GM12878 (cell line): ENCODE data around the gene LRRC3B. TPM values are rescaled to one million over a fixed set of nuclear protein-coding genes. Genes with fewer than 3 reads are reported as not detected.

ENCODE experiments used
- ATAC-seq: fragments of 200-7000 bp; cut with Tn5 transposase; 3 replicates; pipeline ENCODE4 v1.9.1; 2020; ENCODE audit warnings: mild to moderate bottlenecking, moderate library complexity
- BruUV-seq: library from RNA; stranded (reverse); fragments of 400-500 nt; replicated peaks from 2 replicates; lab custom pipeline; 2021; lab: Mats Ljungman, UMichigan
- CTCF ChIA-PET: fragments of 300-600 bp; sonication (Branson Sonifier 250); formaldehyde crosslinking; extraction: SDS; loops from one replicate; lab custom pipeline; 2021; ENCODE audit warnings: inconsistent platforms; lab: Yijun Ruan, JAX
- POLR2A ChIA-PET: fragments of 350-600 bp; formaldehyde crosslinking; extraction: SDS; loops from one replicate; lab custom pipeline; 2021; ENCODE audit warnings: inconsistent platforms; lab: Charles Lee
- RAD21 ChIA-PET: fragments of 300-600 bp; sonication (Branson Sonifier 250); formaldehyde crosslinking; loops from one replicate; lab custom pipeline; 2023; ENCODE audit warnings: antibody characterized with exemption; ENCODE audit not compliant: unreplicated experiment; lab: Charles Lee
- SMC1A ChIA-PET: fragments of 300-600 bp; sonication (Branson Sonifier 250); formaldehyde crosslinking; loops from one replicate; lab custom pipeline; 2023; ENCODE audit not compliant: unreplicated experiment, uncharacterized antibody; lab: Charles Lee
- DNase-seq: peaks from one replicate; pipeline ENCODE4 v3.0.0-alpha.2; 2011; ENCODE audit warnings: low read depth, low spot score
- FAIRE-seq: peaks from 3 replicates; lab custom pipeline; 2011; peaks lifted over from hg19 to GRCh38; lab: Jason Lieb, UNC
- H2AFZ ChIP-seq: 2 replicates; pipeline ENCODE4 v1.6.0; 2011; ENCODE audit warnings: low read depth, low read length, control low read depth; ENCODE audit not compliant: control insufficient read depth
- H3K27ac ChIP-seq: 2 replicates; pipeline ENCODE4 v1.5.1; 2011; ENCODE audit warnings: control low read depth; ENCODE audit not compliant: control insufficient read depth, insufficient read depth
- H3K27me3 ChIP-seq, 2 experiments: replicated peaks in 1 of 2; 2 replicates each; pipeline versions ENCODE4 v1.6.0 to v1.6.1; 2011; ENCODE audit warnings: low read length in 1 of 2; ENCODE audit not compliant: control insufficient read depth in 2 of 2, insufficient read depth in 2 of 2
- H3K36me3 ChIP-seq, 2 experiments: 2 replicates each; pipeline ENCODE4 v1.5.1; 2011; ENCODE audit warnings: low read length in 1 of 2; ENCODE audit not compliant: control insufficient read depth in 2 of 2, insufficient read depth in 2 of 2
- H3K4me1 ChIP-seq: 2 replicates; pipeline ENCODE4 v1.6.1; 2011; ENCODE audit warnings: mild to moderate bottlenecking, low read length, moderate library complexity, mixed read lengths; ENCODE audit not compliant: control insufficient read depth, insufficient read depth
- H3K4me2 ChIP-seq: 2 replicates; pipeline ENCODE4 v1.6.0; 2011; ENCODE audit warnings: control low read depth; ENCODE audit not compliant: control insufficient read depth, insufficient read depth
- H3K4me3 ChIP-seq: fragments of 200-600 bp; sonication (generic); 2 replicates; pipeline ENCODE4 v1.5.1; 2016
- H3K79me2 ChIP-seq: 2 replicates; pipeline ENCODE4 v1.6.0; 2011; ENCODE audit warnings: low read length; ENCODE audit not compliant: control insufficient read depth, insufficient read depth
- H3K9ac ChIP-seq: 2 replicates; pipeline ENCODE4 v1.8.0; 2011; ENCODE audit warnings: low read length, control low read depth, mixed read lengths; ENCODE audit not compliant: control insufficient read depth, insufficient read depth
- H3K9me3 ChIP-seq: replicated peaks from 3 replicates; pipeline ENCODE4 v1.5.1; 2011; ENCODE audit warnings: mild to moderate bottlenecking, low read length; ENCODE audit not compliant: control insufficient read depth, insufficient read depth
- H4K20me1 ChIP-seq: 2 replicates; pipeline ENCODE4 v1.6.0; 2011; ENCODE audit not compliant: control insufficient read depth, insufficient read depth
- ASH2L ChIP-seq: fragments of 300-600, 200-600 bp; sonication (generic); IDR thresholded peaks from 2 replicates; pipeline ENCODE4 v1.6.1; 2017; ENCODE audit warnings: low read depth, mild to moderate bottlenecking, borderline replicate concordance
- IRF4 ChIP-seq: IDR thresholded peaks from 2 replicates; pipeline ENCODE4 v1.6.1; 2011; ENCODE audit warnings: low read depth, low read length
- KDM1A ChIP-seq: fragments of 200-600 bp; sonication (generic); IDR thresholded peaks from 2 replicates; pipeline ENCODE4 v1.6.1; 2016; ENCODE audit warnings: borderline replicate concordance
- MTA3 ChIP-seq: IDR thresholded peaks from 2 replicates; pipeline ENCODE4 v1.6.1; 2012; ENCODE audit warnings: low read length, inconsistent platforms, borderline replicate concordance
- PML ChIP-seq: IDR thresholded peaks from 2 replicates; pipeline ENCODE4 v1.6.1; 2012; ENCODE audit warnings: low read length, inconsistent platforms
- RBBP5 ChIP-seq: fragments of 200-600 bp; sonication (generic); conservative IDR thresholded peaks from 2 replicates; pipeline ENCODE4 v1.6.1; 2016
- REST ChIP-seq: IDR thresholded peaks from 2 replicates; pipeline ENCODE4 v1.6.1; 2012; ENCODE audit warnings: mild to moderate bottlenecking, low read depth, low read length
- SUPT20H ChIP-seq: IDR thresholded peaks from 2 replicates; pipeline ENCODE4 v1.6.1; 2011; ENCODE audit warnings: low read depth, mild to moderate bottlenecking, low read length, moderate library complexity, borderline replicate concordance; ENCODE audit not compliant: control insufficient read depth
- SUZ12 ChIP-seq: fragments of 200-600 bp; sonication (generic); IDR thresholded peaks from one replicate; pipeline ENCODE4 v1.6.1; 2018; ENCODE audit warnings: antibody characterized with exemption, mild to moderate bottlenecking; ENCODE audit not compliant: unreplicated experiment
- WRNIP1 ChIP-seq: IDR thresholded peaks from 2 replicates; pipeline ENCODE4 v1.6.1; 2011; ENCODE audit warnings: low read depth, low read length, improper control_type of control experiment, borderline replicate concordance
- whole genome bisulfite sequencing: methylation state at CpG from one replicate; pipeline ENCODE4 v1.1.6; 2016; ENCODE audit warnings: low lambda C conversion rate; ENCODE audit not compliant: insufficient replicate concordance, insufficient coverage; ENCODE audit errors: missing lambda C conversion rate; 5-methylcytosine and 5-hydroxymethylcytosine counted together
- in situ Hi-C: fragments of 300-500 bp; cut with MboI; formaldehyde crosslinking; loops from 9 replicates; pipeline ENCODE4 v1.14.3; 2018; ENCODE audit warnings: mixed read lengths
- intact Hi-C: fragments of 100-400 bp; cut with micrococcal nuclease; formaldehyde crosslinking; loops from one replicate; pipeline ENCODE4 v1.14.2; 2022; ENCODE audit not compliant: unreplicated experiment
- polyA plus RNA-seq, 11 experiments: library from polyadenylated mRNA; depleted of rRNA in 4 of 11; unstranded in 6 of 11; stranded (reverse) in 5 of 11; fragments of >200 nt; fragmentation: Nextera tagmentation in 4 of 11; fragmentation: Illumina TruSeq in 1 of 11; extraction: Ambion mirVana in 4 of 11; extraction: Trizol in 1 of 11; gene quantifications; 1 replicate in 1 of 11; 2 replicates in 10 of 11; pipeline versions ENCODE4 v1.2.1 to v1.2.3, GENCODE V29; 2011 to 2016; ENCODE audit warnings: inconsistent platforms in 2 of 11, missing spikeins in 2 of 11, low read depth in 1 of 11
- total RNA-seq, 4 experiments: library from RNA; depleted of rRNA in 3 of 4; stranded (reverse); fragments of >200 nt in 3 of 4; fragmentation: Illumina TruSeq in 1 of 4; extraction: Trizol in 1 of 4; gene quantifications; 2 replicates each; pipeline versions ENCODE4 v1.2.1 to v1.2.3, GENCODE V29; 2013 to 2021
- TF ChIP-seq, protein P1 (sequence below): fragments of 450-650 bp; formaldehyde crosslinking; IDR thresholded peaks from 2 replicates; pipeline ENCODE4 v1.5.0; 2022; ENCODE audit warnings: mild to moderate bottlenecking, missing genetic modification characterization
- TF ChIP-seq, protein P2 (sequence below): fragments of 450-650 bp; IDR thresholded peaks from 2 replicates; pipeline ENCODE4 v1.6.1; 2014; ENCODE audit warnings: mild to moderate bottlenecking
- TF ChIP-seq, protein P3 (sequence below): IDR thresholded peaks from 2 replicates; pipeline ENCODE4 v1.6.1; 2011; ENCODE audit warnings: low read depth, low read length, improper control_type of control experiment, borderline replicate concordance
- TF ChIP-seq, protein P4 (sequence below): IDR thresholded peaks from 2 replicates; pipeline ENCODE4 v1.6.1; 2011; ENCODE audit warnings: borderline replicate concordance, low read depth, mild to moderate bottlenecking, moderate library complexity, low read length; ENCODE audit not compliant: insufficient read depth, poor library complexity, severe bottlenecking

LRRC3B gene
- total and polyA plus RNA-seq, 10 of the 15 experiments (the other 5 are each of a cell fraction or from before 2014, with no cell fraction given): not detected

- SMC1A ChIA-PET: interaction anchor here (1.1 to 1.2 kb wide), 2 partner anchors 12 to 13 kb away, joined by 3 to 4 read pairs; no protein-coding TSS in a partner anchor
- in situ Hi-C loops: no loop called here
- no peaks in the 10 kb centered on the region for H3K36me3 ChIP-seq
- H3K4me1 ChIP-seq: no peaks in the 10 kb centered on the region
- H3K4me3 ChIP-seq: no peak overlapping the region
- H3K27me3 ChIP-seq: no peaks in the 10 kb centered on the region
- no peak overlapping the region for H2AFZ ChIP-seq
- RAD21 ChIA-PET: no interaction called here
- no peaks in the 10 kb centered on the region for H3K79me2 ChIP-seq
- no peak overlapping the region for H3K4me2 ChIP-seq
- no peaks in the 10 kb centered on the region for H4K20me1 ChIP-seq
- H3K9me3 ChIP-seq: no peaks in the 10 kb centered on the region
- no peak overlapping the region for H3K9ac ChIP-seq
- no peak overlapping the region for H3K27ac ChIP-seq
- POLR2A ChIA-PET: no interaction called here
- ATAC-seq (no peak), FAIRE-seq (no peak), DNase-seq (no peak)
- no TSS peak for BruUV-seq
- intact Hi-C loops: no loop called here
- CTCF ChIA-PET: interaction anchor here (0.7 kb wide), 1 partner anchor 270 kb away, joined by 3 read pairs; no protein-coding TSS in a partner anchor
- WGBS: 40% methylated on average over 2 of the region's 2 CpGs
- TF ChIP-seq SUPT20H (no peak), PML (no peak), MTA3 (no peak), ASH2L (no peak), SUZ12 (no peak), WRNIP1 (no peak), KDM1A (no peak), RBBP5 (no peak), REST (no peak), IRF4 (no peak)
- TF ChIP-seq, protein P1, sequence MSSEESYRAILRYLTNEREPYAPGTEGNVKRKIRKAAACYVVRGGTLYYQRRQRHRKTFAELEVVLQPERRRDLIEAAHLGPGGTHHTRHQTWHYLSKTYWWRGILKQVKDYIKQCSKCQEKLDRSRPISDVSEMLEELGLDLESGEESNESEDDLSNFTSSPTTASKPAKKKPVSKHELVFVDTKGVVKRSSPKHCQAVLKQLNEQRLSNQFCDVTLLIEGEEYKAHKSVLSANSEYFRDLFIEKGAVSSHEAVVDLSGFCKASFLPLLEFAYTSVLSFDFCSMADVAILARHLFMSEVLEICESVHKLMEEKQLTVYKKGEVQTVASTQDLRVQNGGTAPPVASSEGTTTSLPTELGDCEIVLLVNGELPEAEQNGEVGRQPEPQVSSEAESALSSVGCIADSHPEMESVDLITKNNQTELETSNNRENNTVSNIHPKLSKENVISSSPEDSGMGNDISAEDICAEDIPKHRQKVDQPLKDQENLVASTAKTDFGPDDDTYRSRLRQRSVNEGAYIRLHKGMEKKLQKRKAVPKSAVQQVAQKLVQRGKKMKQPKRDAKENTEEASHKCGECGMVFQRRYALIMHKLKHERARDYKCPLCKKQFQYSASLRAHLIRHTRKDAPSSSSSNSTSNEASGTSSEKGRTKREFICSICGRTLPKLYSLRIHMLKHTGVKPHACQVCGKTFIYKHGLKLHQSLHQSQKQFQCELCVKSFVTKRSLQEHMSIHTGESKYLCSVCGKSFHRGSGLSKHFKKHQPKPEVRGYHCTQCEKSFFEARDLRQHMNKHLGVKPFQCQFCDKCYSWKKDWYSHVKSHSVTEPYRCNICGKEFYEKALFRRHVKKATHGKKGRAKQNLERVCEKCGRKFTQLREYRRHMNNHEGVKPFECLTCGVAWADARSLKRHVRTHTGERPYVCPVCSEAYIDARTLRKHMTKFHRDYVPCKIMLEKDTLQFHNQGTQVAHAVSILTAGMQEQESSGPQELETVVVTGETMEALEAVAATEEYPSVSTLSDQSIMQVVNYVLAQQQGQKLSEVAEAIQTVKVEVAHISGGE (CRISPR knock-in tag): no peak
- TF ChIP-seq, protein P2, sequence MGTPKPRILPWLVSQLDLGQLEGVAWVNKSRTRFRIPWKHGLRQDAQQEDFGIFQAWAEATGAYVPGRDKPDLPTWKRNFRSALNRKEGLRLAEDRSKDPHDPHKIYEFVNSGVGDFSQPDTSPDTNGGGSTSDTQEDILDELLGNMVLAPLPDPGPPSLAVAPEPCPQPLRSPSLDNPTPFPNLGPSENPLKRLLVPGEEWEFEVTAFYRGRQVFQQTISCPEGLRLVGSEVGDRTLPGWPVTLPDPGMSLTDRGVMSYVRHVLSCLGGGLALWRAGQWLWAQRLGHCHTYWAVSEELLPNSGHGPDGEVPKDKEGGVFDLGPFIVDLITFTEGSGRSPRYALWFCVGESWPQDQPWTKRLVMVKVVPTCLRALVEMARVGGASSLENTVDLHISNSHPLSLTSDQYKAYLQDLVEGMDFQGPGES: no peak
- TF ChIP-seq, protein P3, sequence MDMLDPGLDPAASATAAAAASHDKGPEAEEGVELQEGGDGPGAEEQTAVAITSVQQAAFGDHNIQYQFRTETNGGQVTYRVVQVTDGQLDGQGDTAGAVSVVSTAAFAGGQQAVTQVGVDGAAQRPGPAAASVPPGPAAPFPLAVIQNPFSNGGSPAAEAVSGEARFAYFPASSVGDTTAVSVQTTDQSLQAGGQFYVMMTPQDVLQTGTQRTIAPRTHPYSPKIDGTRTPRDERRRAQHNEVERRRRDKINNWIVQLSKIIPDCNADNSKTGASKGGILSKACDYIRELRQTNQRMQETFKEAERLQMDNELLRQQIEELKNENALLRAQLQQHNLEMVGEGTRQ: no peak
- TF ChIP-seq, protein P4, sequence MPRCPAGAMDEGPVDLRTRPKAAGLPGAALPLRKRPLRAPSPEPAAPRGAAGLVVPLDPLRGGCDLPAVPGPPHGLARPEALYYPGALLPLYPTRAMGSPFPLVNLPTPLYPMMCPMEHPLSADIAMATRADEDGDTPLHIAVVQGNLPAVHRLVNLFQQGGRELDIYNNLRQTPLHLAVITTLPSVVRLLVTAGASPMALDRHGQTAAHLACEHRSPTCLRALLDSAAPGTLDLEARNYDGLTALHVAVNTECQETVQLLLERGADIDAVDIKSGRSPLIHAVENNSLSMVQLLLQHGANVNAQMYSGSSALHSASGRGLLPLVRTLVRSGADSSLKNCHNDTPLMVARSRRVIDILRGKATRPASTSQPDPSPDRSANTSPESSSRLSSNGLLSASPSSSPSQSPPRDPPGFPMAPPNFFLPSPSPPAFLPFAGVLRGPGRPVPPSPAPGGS: no peak
Observed at GRCh38 chr3:26752466-26752865, 129.9 kb downstream of the LRRC3B start.
